SK-N-SH (cell line): ENCODE data around the gene PPP2R3B.

Experiments used
- GABPA ChIP-seq: IDR thresholded peaks from 2 replicates; pipeline ENCODE4 v1.4.0; 2012; ENCODE audit warnings: low read depth, mild to moderate bottlenecking
- TEAD4 ChIP-seq: IDR thresholded peaks from 2 replicates; pipeline ENCODE4 v1.4.0; 2012; ENCODE audit warnings: mild to moderate bottlenecking, borderline replicate concordance; ENCODE audit not compliant: insufficient read depth
- TF ChIP-seq, protein P1 (sequence below): fragments of 200-600 bp; sonication (generic); IDR thresholded peaks from 2 replicates; pipeline ENCODE4 v1.6.1; 2017; ENCODE audit warnings: antibody characterized with exemption, mild to moderate bottlenecking, moderate library complexity
- TF ChIP-seq, protein P2 (sequence below): IDR thresholded peaks from 2 replicates; pipeline ENCODE4 v1.4.0; 2012; ENCODE audit warnings: low read depth

GRCh38 chrX:352582-353314, 34.0 kb downstream of the PPP2R3B start:
- TF ChIP-seq, protein P1, sequence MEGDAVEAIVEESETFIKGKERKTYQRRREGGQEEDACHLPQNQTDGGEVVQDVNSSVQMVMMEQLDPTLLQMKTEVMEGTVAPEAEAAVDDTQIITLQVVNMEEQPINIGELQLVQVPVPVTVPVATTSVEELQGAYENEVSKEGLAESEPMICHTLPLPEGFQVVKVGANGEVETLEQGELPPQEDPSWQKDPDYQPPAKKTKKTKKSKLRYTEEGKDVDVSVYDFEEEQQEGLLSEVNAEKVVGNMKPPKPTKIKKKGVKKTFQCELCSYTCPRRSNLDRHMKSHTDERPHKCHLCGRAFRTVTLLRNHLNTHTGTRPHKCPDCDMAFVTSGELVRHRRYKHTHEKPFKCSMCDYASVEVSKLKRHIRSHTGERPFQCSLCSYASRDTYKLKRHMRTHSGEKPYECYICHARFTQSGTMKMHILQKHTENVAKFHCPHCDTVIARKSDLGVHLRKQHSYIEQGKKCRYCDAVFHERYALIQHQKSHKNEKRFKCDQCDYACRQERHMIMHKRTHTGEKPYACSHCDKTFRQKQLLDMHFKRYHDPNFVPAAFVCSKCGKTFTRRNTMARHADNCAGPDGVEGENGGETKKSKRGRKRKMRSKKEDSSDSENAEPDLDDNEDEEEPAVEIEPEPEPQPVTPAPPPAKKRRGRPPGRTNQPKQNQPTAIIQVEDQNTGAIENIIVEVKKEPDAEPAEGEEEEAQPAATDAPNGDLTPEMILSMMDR, result no peak
- TF ChIP-seq GABPA (no peak), TEAD4 (no peak)
- TF ChIP-seq, protein P2, sequence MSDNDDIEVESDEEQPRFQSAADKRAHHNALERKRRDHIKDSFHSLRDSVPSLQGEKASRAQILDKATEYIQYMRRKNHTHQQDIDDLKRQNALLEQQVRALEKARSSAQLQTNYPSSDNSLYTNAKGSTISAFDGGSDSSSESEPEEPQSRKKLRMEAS, result no peak
